Measurements from ENCODE around the gene FGFBP2.

Gene FGFBP2

GRCh38 chr4:15963001-15963451, at the start of gene FGFBP2:
Gene FGFBP2 (minus strand): TSS chr4:15963175. CDS start chr4:15963129, 46 bp downstream.
- no peak for TF ChIP-seq GATA2 (IDR thresholded peaks at IDR 0.05; ENCODE audit: low read depth, low read length)
- no peak for TF ChIP-seq GATA3 (IDR thresholded peaks at IDR 0.05; ENCODE audit: low read depth, low read length)

GRCh38 chr4:16011173-16011572, 48.2 kb upstream of the FGFBP2 start:
- TF ChIP-seq GATA2 (IDR thresholded peaks at IDR 0.05; ENCODE audit: low read depth, low read length) (no peak), GATA3 (IDR thresholded peaks at IDR 0.05; ENCODE audit: low read depth, low read length) (no peak)

- no peak for TF ChIP-seq GATA3 (IDR thresholded peaks at IDR 0.05; ENCODE audit: low read depth, low read length)
- TF ChIP-seq GATA2 (IDR thresholded peaks at IDR 0.05; ENCODE audit: low read depth, low read length), result no peak
Observed at GRCh38 chr4:16009153-16009552, 46.2 kb upstream of the FGFBP2 start.

GRCh38 chr4:16007471-16008095, 44.6 kb upstream of the FGFBP2 start:
- TF ChIP-seq GATA2 (IDR thresholded peaks at IDR 0.05; ENCODE audit: low read depth, low read length) (no peak), GATA3 (IDR thresholded peaks at IDR 0.05; ENCODE audit: low read depth, low read length) (no peak)

DNA sequence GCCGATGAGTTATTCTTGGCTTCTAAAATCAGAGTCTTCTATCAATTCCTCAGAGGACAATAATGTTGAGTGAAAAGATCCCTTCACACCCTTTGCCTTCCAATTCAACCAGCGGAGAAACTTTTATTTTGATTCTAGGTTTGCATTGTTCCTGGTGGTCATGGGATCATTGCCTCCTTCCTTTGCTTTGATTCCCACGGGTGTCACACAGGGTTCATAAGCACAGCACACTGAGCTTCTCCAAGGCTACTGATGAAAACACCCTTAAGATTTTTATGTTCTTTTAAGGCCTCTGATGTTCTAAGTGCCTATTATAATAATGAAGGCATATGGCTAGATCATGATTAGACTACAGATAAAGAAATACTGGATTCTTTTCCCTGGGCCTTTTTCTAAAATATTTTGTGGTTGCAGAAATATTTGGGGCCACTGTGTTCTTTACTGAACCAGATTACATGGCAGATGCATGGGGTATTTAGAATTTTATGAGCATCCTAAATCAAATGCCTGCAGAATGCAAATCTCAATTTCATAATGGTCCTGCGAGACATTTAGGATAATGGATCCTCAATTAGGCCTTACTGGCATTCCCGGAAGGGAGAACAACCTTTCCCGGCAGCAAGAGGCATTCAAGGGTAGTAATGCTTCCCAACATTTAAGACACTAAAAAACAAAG, 43.9 kb upstream of the FGFBP2 start:
- TF ChIP-seq GATA2 (IDR thresholded peaks at IDR 0.05; ENCODE audit: low read depth, low read length) (no peak), GATA3 (IDR thresholded peaks at IDR 0.05; ENCODE audit: low read depth, low read length) (no peak)

DNA sequence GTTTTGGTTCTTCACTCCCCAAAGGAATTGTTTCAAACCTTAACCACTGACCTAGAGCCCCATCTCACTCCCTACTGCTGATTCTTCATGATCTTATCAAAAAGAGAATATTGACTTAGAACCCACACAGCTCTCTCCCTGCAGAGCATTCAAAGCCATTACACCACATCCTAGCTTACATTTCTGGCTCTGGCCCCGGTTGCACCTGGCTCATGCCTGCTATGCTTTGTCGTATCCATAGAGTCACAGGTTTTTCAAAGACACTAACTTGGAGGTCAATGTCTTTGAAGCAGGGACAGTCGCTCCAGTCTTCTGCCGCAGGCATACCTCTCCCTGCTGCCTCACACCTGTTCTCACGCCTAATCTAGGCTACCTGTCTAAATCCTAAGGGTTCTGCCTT, 42.7 kb upstream of the FGFBP2 start:
- TF ChIP-seq GATA3 (IDR thresholded peaks at IDR 0.05; ENCODE audit: low read depth, low read length), result no peak
- TF ChIP-seq GATA2 (IDR thresholded peaks at IDR 0.05; ENCODE audit: low read depth, low read length), result no peak

- TF ChIP-seq GATA3 (IDR thresholded peaks at IDR 0.05; ENCODE audit: low read depth, low read length) (no peak), GATA2 (IDR thresholded peaks at IDR 0.05; ENCODE audit: low read depth, low read length) (no peak)
Observed at GRCh38 chr4:16001484-16001858, 38.5 kb upstream of the FGFBP2 start.

- TF ChIP-seq GATA2 (IDR thresholded peaks at IDR 0.05; ENCODE audit: low read depth, low read length) (no peak), GATA3 (IDR thresholded peaks at IDR 0.05; ENCODE audit: low read depth, low read length) (no peak)
Observed at GRCh38 chr4:16000708-16001483, 37.9 kb upstream of the FGFBP2 start.

DNA sequence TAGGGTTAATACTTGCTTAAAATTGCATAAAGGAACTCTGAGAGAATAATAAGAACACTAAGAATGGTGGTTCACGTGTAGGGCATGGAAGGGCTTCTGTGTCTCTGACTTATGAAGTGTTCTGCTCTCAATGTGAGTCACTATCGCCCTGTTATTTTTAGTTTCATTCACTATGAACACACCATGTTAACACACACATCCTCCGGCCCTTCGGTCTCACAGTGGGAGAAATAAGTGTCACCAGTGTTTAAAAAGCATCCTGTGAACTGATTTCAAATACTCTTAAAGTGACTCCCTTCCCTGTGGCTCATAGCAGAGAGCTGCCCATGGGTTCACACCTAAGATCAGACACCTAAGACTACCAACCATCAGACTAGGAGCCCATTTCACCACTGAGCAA, 33.8 kb upstream of the FGFBP2 start:
- TF ChIP-seq GATA2 (IDR thresholded peaks at IDR 0.05; ENCODE audit: low read depth, low read length) (no peak), GATA3 (IDR thresholded peaks at IDR 0.05; ENCODE audit: low read depth, low read length) (no peak)

- TF ChIP-seq GATA2 (IDR thresholded peaks at IDR 0.05; ENCODE audit: low read depth, low read length), result no peak
- TF ChIP-seq GATA3 (IDR thresholded peaks at IDR 0.05; ENCODE audit: low read depth, low read length), result no peak
Observed at GRCh38 chr4:15995826-15996225, 32.9 kb upstream of the FGFBP2 start.

- no peak for TF ChIP-seq GATA3 (IDR thresholded peaks at IDR 0.05; ENCODE audit: low read depth, low read length)
- no peak for TF ChIP-seq GATA2 (IDR thresholded peaks at IDR 0.05; ENCODE audit: low read depth, low read length)
Observed at GRCh38 chr4:15992167-15992485, 29.2 kb upstream of the FGFBP2 start.

DNA sequence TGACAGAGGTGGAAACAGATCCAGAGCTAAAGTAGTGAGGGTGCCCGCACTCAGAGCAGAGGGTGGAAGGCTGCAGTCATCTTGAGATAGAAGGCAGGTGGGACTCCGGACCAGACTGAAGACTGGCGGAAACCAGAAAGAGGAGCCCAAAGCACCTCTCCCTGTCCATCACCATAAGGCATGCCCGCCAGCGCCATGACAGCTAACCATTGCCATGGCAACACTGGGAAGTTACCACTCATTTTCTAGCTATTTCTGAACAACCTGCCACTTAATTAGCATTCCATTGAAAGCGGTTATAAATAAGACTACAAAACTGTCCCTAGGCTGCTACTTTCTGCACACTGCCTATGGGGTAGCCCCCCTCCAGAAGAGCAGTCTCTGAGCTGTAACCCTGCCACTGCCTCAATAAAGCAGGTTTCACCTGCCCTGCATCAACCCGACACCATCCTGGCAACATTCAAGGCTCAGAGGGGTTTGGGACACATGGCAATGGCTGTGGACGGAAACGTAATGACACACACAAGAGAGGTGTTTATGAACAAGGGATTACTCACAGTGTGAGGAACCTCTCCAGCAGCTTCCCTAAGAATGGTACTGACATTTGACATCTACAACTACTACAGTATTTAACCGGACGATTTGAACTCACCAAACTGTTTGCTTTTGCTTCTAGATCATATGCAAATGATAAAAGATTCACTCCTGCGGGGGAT, 27.8 kb upstream of the FGFBP2 start:
- no peak for TF ChIP-seq GATA3 (IDR thresholded peaks at IDR 0.05; ENCODE audit: low read depth, low read length)

DNA sequence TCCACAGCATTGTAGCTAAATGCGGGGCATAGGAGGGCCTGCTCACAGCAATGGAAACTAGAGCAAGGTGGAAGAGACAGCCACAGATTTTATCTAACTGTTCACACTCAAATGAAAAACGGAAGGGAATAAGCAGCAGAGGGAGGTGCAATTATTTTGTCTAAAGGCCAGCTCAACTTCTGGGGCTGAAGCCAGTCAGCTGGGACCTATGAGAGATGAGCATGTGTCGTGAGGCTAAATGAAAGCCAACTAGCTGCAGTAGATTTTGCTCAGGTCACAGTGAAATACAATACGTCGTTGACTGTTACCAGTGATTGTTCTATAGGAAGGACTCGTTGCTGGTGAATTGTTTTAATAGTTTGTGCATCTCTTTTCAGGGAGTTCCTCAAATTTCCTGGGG, 26.4 kb upstream of the FGFBP2 start:
- no peak for TF ChIP-seq GATA2 (IDR thresholded peaks at IDR 0.05; ENCODE audit: low read depth, low read length)
- TF ChIP-seq GATA3 (IDR thresholded peaks at IDR 0.05; ENCODE audit: low read depth, low read length), result no peak

DNA sequence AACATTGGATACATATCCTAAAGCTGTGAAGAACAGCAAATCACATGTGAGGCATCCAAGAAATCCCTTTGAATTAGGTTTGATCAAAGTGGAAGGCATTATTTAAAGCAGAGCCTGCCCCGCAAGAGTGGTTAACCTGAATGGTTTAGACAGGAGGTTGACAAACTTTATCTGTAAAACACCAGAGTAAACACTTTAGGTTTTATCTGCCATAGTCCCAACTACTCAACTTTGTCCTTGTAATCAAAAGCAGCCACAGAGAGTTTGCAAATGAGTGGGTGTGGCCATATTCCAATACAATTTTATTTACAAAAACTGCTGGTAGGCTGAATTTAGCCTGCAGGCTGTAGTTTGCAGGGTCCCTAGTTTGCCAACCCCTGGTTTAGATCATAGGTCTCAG, 25.2 kb upstream of the FGFBP2 start:
- TF ChIP-seq GATA2 (IDR thresholded peaks at IDR 0.05; ENCODE audit: low read depth, low read length), result no peak
- no peak for TF ChIP-seq GATA3 (IDR thresholded peaks at IDR 0.05; ENCODE audit: low read depth, low read length)
